Esophagus muscularis mucosa (tissue), 4 donors: ENCODE data around the gene GSTK1.

ENCODE experiments used
- CTCF ChIP-seq, 3 experiments: fragments of 200-600 bp in 2 of 3; fragments of 450-650 bp in 1 of 3; sonication (generic) in 2 of 3; IDR thresholded peaks; one replicate each; pipeline ENCODE4 v1.5.1; 2017 to 2019; ENCODE audit warnings: antibody characterized with exemption in 3 of 3, mild to moderate bottlenecking in 2 of 3, moderate library complexity in 1 of 3
- EP300 ChIP-seq: sonication (generic); formaldehyde crosslinking; IDR thresholded peaks from one replicate; pipeline ENCODE4 v1.6.1; 2017; ENCODE audit warnings: antibody characterized with exemption
- POLR2A ChIP-seq: fragments of 450-650 bp; IDR thresholded peaks from one replicate; pipeline ENCODE4 v1.6.1; 2017; ENCODE audit warnings: antibody characterized with exemption, moderate library complexity, mild to moderate bottlenecking, low read depth
- POLR2AphosphoS5 ChIP-seq, 2 donors: sonication (generic); formaldehyde crosslinking; IDR thresholded peaks; one replicate each; pipeline ENCODE4 v1.6.1; 2017; ENCODE audit warnings: antibody characterized with exemption in 2 of 2

- TF ChIP-seq CTCF (IDR thresholded peaks at IDR 0.05) (no peak), POLR2A (no peak), POLR2AphosphoS5 (IDR thresholded peaks at IDR 0.05) (no peak), EP300 (no peak)
These were observed 41.7 kb downstream of the GSTK1 start for GRCh38 chr7:143304938-143305337.
